ENCODE measurements around the gene STAT5A. TPM values are rescaled to one million over a fixed set of nuclear protein-coding genes. Genes with fewer than 3 reads are reported as not detected.

The STAT5A gene
- total RNA-seq, 1 experiment from 2014 or later, result 6.4 TPM

DNA sequence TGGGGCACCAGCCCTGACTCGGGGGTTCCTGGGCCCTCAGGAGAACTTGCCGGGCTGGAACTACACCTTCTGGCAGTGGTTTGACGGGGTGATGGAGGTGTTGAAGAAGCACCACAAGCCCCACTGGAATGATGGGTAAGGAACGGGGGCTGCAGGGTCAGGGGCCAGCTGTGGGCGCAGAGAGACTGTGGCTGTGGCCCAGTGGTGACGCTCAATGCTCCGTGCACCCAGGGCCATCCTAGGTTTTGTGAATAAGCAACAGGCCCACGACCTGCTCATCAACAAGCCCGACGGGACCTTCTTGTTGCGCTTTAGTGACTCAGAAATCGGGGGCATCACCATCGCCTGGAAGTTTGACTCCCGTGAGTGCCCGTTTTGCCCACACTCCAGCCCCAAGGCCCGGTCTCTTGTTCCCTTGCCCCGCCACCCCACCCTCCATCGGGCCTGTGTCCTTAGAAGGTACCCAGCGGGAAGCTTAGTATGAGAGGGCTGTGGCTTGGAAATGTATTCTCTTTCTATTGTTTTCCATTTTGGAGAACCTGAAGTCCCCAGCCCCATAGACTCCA lies 19.1 kb downstream of the STAT5A start:
- Histone ChIP-seq H3K14ac (ENCODE audit: insufficient read depth, low read length) (no peak overlapping the region), H4K8ac (replicated peaks; ENCODE audit: insufficient read length, low read depth, low read length) (no peak overlapping the region), H3K23me2 (ENCODE audit: insufficient read length, low read depth, low read length, poor library complexity, severe bottlenecking) (no peaks in the 10 kb centered on the region), H3K4ac (ENCODE audit: low read depth, low read length) (no peak overlapping the region), H3K27me3 (ENCODE audit: insufficient read depth, low read length) (no peaks in the 10 kb centered on the region), H4K20me1 (ENCODE audit: control insufficient read depth, insufficient read depth, insufficient read length) (no peaks in the 10 kb centered on the region), H3K56ac (ENCODE audit: insufficient read length, low read depth, low read length) (no peak overlapping the region), H3T11ph (ENCODE audit: low read length) (no peak overlapping the region), H4K5ac (ENCODE audit: insufficient read length, low read depth, low read length) (no peak overlapping the region), H2BK120ac (ENCODE audit: low read depth, low read length, poor library complexity, severe bottlenecking) (no peak overlapping the region), H2BK12ac (ENCODE audit: insufficient read length, low read depth, low read length) (no peak overlapping the region), H2AFZ (ENCODE audit: low read length) (no peak overlapping the region), H3K79me2 (ENCODE audit: insufficient read depth, low read length) (no peaks in the 10 kb centered on the region), H3K9ac (ENCODE audit: extremely low read depth, insufficient read length, low read length) (no peak overlapping the region), H3K9me3 (ENCODE audit: control insufficient read depth, low read depth, low read length) (no peaks in the 10 kb centered on the region), H3K23ac (ENCODE audit: insufficient read length, low read depth, low read length) (no peak overlapping the region), H2BK15ac (ENCODE audit: low read depth, low read length) (no peak overlapping the region), H3K4me1 (ENCODE audit: insufficient read depth, low read length) (peaks cover 2% of the 10 kb centered on the region; the same call in 1 of the 2 replicates), H2AK5ac (ENCODE audit: insufficient read length, low read length) (no peak overlapping the region), H2BK5ac (ENCODE audit: insufficient read length, low read length) (no peak overlapping the region), H3K4me2 (ENCODE audit: insufficient read depth, insufficient read length, low read length) (no peak overlapping the region), H3K27ac (ENCODE audit: insufficient read length, low read depth, low read length) (no peak overlapping the region), H4K91ac (ENCODE audit: insufficient read length, low read depth, low read length) (no peak overlapping the region), H2BK20ac (ENCODE audit: low read depth, low read length, poor library complexity, severe bottlenecking) (no peak overlapping the region), H3K79me1 (ENCODE audit: insufficient read depth, low read depth, low read length, poor library complexity, severe bottlenecking) (no peaks in the 10 kb centered on the region), H3K18ac (ENCODE audit: insufficient read length, low read depth, low read length) (no peak overlapping the region)
- no peak overlapping the region; a peak in 1 of 7 replicates for H3K27ac Mint-ChIP-seq
- no peaks in the 10 kb centered on the region for H3K9me3 Mint-ChIP-seq
- peaks cover 7% of the 10 kb centered on the region for H3K27me3 Mint-ChIP-seq (ENCODE audit: low read depth)
- no peak for DNase-seq
- peaks cover 2 to 13% (median 5%) of the 10 kb centered on the region in 3 experiments; a peak in 4 of 7 replicates for H3K36me3 Mint-ChIP-seq (ENCODE audit: insufficient read depth in 1 of 3, low read depth in 3 of 3)
- no CpG with 5 or more reads among the region's 19 CpGs for WGBS (ENCODE audit: extremely low coverage, insufficient read length, low lambda C conversion rate)
- no peak overlapping the region for H3K4me3 Mint-ChIP-seq
- H3K4me1 Mint-ChIP-seq, result peaks cover 25 to 28% of the 10 kb centered on the region in 2 experiments
- TF ChIP-seq, protein P1, sequence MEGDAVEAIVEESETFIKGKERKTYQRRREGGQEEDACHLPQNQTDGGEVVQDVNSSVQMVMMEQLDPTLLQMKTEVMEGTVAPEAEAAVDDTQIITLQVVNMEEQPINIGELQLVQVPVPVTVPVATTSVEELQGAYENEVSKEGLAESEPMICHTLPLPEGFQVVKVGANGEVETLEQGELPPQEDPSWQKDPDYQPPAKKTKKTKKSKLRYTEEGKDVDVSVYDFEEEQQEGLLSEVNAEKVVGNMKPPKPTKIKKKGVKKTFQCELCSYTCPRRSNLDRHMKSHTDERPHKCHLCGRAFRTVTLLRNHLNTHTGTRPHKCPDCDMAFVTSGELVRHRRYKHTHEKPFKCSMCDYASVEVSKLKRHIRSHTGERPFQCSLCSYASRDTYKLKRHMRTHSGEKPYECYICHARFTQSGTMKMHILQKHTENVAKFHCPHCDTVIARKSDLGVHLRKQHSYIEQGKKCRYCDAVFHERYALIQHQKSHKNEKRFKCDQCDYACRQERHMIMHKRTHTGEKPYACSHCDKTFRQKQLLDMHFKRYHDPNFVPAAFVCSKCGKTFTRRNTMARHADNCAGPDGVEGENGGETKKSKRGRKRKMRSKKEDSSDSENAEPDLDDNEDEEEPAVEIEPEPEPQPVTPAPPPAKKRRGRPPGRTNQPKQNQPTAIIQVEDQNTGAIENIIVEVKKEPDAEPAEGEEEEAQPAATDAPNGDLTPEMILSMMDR (conservative IDR thresholded peaks at IDR 0.05), result no peak
